NCI-H446 treated with DMSO at 0.1 percent for 48 hours (cell line): ENCODE data around the gene HOXA3.

ENCODE experiments used
- DNase-seq: peaks from one replicate; lab custom pipeline; 2025; lab: John Stamatoyannopoulos, UW

Gene HOXA3

GRCh38 chr7:27113991-27114769, 38.2 kb downstream of the HOXA3 start:
- DNase-seq = no peak

- DNase-seq = no peak
Measured at GRCh38 chr7:27112955-27113949, 39.1 kb downstream of the HOXA3 start.

DNA sequence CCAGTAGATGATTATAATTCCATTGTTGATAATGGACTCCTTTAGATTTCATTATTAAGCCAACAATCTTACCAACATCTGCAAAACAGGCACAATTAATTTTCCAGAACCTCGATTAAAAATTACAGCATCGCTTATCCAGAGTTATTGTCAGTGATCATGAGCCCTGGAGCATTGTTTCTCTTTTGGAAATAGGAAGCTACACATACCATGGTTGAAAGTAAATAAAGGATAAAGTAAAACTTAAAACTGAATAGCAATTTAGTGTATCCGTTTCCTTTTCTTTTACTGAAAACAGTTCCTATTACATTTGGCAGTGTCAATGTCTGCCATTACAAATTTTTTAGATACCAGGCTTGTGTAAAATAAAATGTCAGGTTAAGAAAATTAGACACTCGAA, 40.0 kb downstream of the HOXA3 start:
- no peak for DNase-seq

DNA sequence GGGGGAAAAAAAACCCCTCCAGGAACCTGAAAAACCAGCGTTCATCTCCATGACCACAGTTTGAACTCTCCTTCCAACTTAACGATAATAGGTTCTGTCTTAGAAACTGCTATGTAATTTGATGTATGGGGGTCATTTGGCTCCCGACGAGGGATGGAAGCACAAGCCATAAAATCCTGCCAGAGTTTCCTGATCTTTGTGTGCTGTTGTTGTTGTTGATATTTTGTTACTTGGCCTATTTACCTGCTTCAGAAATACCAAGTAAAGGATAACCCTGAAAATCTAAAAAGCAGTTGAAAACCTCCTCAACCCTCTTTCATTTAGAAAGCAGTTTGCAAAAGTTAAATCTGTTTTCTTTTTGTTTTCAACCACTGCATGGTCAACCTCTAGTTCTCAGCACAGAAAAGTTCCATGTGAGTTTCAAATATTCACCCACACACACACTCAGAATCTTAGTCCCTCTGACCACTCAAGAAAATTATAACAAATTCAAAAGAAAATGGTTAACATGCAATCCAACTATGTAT, 40.6 kb downstream of the HOXA3 start:
- DNase-seq = no peak

GRCh38 chr7:27111042-27111750, 41.2 kb downstream of the HOXA3 start:
- DNase-seq = no peak

DNA sequence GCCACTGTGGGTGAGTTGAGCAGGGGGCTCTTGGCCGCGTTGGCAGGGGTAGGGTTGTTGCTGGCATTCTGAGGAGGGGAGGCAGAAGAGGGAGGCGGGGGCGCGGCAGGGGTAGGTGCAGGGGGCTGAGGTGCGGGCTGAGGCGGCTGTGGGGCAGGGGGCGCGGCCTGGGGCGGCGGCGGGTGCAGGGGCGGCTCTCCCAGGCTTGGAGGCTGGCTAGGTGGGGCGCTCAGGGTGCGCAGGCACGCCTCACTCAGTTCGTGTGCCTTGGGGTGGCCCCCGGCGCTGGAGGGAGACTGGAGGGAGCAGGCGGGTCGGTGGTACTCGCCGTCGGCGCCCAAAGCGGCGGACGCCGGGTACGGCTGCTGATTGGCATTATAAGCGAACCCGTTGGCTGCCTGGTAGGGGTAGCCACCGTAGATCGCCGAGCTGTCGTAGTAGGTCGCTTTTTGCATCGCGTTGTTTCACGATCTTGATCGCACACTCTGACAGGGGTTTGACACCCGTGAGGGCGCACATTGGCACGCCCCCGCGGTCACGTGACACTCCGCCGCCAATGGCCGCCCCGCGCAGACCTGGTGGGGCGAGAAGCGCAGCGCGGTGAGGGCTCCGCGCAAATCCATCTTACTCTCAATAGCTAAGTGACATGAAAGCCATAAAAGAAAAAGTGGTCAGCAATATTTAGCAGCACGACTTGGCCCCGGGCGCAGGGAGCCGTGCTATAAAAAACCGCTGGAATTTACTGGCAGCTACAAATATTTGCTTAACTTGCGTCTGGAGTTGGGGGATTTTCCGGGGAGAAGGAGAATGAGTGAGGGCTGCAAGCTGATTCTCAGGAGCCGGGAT, 42.0 kb downstream of the HOXA3 start:
- DNase-seq = no peak

DNA sequence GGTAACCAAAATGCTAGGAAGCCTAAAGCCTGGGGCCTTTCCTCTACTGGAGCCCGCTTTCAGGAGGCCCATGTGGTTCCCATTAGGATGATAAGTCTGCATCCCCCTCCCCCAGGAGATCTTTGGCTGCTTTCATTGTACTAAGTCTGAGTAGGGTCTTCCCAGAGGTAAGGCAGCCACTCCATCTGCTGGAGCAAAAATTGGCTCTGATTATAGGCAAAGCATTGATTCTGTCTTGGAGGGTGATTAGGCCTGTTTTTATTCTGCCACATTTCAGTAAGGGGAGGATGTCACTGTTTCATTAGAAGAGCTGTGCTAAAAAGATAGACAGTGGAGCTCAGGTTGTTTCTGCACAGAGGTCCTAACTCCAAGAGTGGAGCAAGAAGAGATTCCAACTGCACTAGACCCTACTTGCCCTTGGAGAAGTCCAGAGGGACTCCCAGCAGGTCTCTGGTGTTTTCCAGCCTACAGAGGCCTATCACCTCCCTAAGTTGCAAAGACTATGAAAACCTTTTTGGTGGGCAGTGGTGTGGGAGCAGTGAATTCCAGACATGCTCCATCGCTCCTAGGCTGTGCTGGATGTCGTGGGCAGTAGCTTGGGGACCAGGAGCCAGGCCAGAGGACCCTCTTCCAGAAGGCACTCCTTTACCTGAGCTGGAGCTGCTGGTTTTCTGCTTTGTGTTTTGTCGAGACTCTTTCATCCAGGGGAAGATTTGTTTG, 42.8 kb downstream of the HOXA3 start:
- DNase-seq = no peak

- no peak for DNase-seq
Measured at GRCh38 chr7:27108390-27109127, 43.8 kb downstream of the HOXA3 start.

- no peak for DNase-seq
Measured at GRCh38 chr7:27107391-27108381, 44.7 kb downstream of the HOXA3 start.

DNA sequence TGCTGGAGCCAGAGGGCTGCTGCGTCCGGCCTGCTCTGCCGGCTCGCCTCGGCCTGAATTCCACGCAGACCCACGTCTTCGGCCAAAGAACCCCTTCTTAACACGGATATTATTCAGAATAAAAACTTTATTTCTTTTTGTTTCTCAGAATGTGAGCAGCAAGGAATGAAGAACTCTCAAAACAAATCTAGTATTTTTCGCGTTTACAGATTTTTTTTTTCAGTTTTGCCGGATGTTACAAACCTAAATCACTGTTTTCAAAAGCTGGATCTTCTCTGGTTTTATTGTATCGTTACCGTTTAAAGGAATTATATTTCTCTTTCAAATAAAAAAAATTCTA, 45.5 kb downstream of the HOXA3 start:
- DNase-seq = no peak

GRCh38 chr7:27106181-27106900, 46.0 kb downstream of the HOXA3 start:
- DNase-seq = no peak

DNA sequence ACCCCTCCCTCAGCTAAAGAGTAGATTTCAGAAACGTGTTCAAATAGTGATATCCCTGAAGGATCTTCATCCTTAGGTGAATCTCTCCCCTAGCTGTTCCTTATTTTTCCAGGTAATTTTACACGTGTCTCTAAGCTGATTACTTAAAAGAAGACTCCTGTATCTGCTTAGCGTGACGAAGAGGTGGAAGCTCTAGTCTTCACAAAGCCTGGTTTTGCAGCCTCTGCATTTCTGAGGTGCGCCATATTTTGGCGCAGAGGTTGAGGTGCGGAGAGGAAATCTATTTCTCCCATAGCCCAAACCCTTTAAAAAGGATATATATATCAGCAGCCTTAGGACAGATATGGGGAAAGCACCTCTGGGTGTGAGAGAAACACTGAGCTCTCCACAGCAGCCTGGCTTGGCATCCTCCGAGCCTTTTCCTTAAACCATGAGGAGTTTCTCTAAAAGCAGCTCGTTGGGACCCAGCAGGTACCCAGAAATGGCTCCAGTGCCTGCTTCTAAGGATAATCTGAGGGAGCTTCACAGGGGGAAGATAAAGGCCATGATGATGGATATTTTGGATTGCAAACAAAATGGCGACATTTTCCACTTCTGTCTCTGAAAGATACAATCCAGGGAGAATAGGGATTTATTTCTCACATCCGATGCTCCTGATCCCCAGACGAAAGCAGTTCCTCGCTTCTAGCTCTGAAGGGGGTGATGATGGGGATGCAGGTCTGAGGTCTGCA, 46.9 kb downstream of the HOXA3 start:
- no peak for DNase-seq

GRCh38 chr7:27104341-27105058, 47.9 kb downstream of the HOXA3 start:
- no peak for DNase-seq

- no peak for DNase-seq
Measured at GRCh38 chr7:27103489-27104226, 48.7 kb downstream of the HOXA3 start.

GRCh38 chr7:27102581-27103442, 49.6 kb downstream of the HOXA3 start, which contains the start of gene HOXA2:
TSS of gene HOXA2 (minus strand) at chr7:27102683. CDS start at chr7:27102500, 183 bp downstream.
- no peak for DNase-seq
